Caco-2 (cell line): ENCODE results near the gene KCTD5. TPM values are rescaled to one million over a fixed set of nuclear protein-coding genes. Genes with fewer than 3 reads are reported as not detected.

ENCODE experiments used
- BruUV-seq: library from RNA; stranded (reverse); fragments of 400-500 nt; replicated peaks from 2 replicates; lab custom pipeline; 2021; lab: Mats Ljungman, UMichigan
- CTCF ChIA-PET: fragments of 300-600 bp; sonication (Branson Sonifier 250); formaldehyde crosslinking; loops from one replicate; lab custom pipeline; 2022; ENCODE audit warnings: antibody characterized with exemption; lab: Charles Lee
- POLR2A ChIA-PET: fragments of 300-600 bp; sonication (Branson Sonifier 250); formaldehyde crosslinking; loops from one replicate; lab custom pipeline; 2022; ENCODE audit warnings: antibody characterized with exemption; lab: Charles Lee
- DNase-seq, 2 experiments: peaks; one replicate each; pipeline versions ENCODE4 v3.0.0 to v3.0.0-alpha.2; 2020 to 2022
- H3K27me3 ChIP-seq: replicated peaks from 2 replicates; pipeline ENCODE4 v1.6.0; 2011; ENCODE audit warnings: low read length; ENCODE audit not compliant: control insufficient read depth, insufficient read depth
- H3K36me3 ChIP-seq: 2 replicates; pipeline ENCODE4 v1.5.1; 2011; ENCODE audit warnings: low read length; ENCODE audit not compliant: control insufficient read depth, insufficient read depth
- H3K4me1 ChIP-seq: fragments of 250-450 bp; sonication (Bioruptor Pico); 2 replicates; pipeline ENCODE4 v1.5.1; 2020; ENCODE audit warnings: mild to moderate bottlenecking
- H3K4me3 ChIP-seq: 2 replicates; pipeline ENCODE4 v1.5.1; 2011; ENCODE audit warnings: low read depth, mild to moderate bottlenecking, control low read depth, low read length
- H3K9me3 ChIP-seq: fragments of 250-450 bp; sonication (Bioruptor Pico); 2 replicates; pipeline ENCODE4 v1.5.1; 2020; ENCODE audit warnings: mild to moderate bottlenecking, moderate library complexity
- H3K27ac Mint-ChIP-seq: one replicate; pipeline ENCODE4 v1.8.0; 2022; ENCODE audit warnings: mixed read lengths; ENCODE audit not compliant: unreplicated experiment
- H3K27me3 Mint-ChIP-seq: one replicate; pipeline ENCODE4 v1.8.0; 2022; ENCODE audit warnings: mixed read lengths; ENCODE audit not compliant: insufficient read depth, unreplicated experiment
- H3K36me3 Mint-ChIP-seq: one replicate; pipeline ENCODE4 v1.8.0; 2022; ENCODE audit warnings: mild to moderate bottlenecking, mixed read lengths; ENCODE audit not compliant: insufficient read depth, unreplicated experiment
- H3K4me1 Mint-ChIP-seq: one replicate; pipeline ENCODE4 v1.8.0; 2022; ENCODE audit warnings: low read depth, mixed read lengths; ENCODE audit not compliant: unreplicated experiment
- H3K4me3 Mint-ChIP-seq: one replicate; pipeline ENCODE4 v1.8.0; 2022; ENCODE audit warnings: mild to moderate bottlenecking, moderate library complexity, mixed read lengths; ENCODE audit not compliant: unreplicated experiment
- H3K9me3 Mint-ChIP-seq: one replicate; pipeline ENCODE4 v1.8.0; 2022; ENCODE audit warnings: mixed read lengths; ENCODE audit not compliant: unreplicated experiment
- CTCF ChIP-seq, 2 experiments: fragments of 200-600 bp in 1 of 2; IDR thresholded peaks; 1 replicate in 1 of 2; 2 replicates in 1 of 2; pipeline versions ENCODE4 v1.5.1 to v1.8.0; 2011 to 2022; ENCODE audit warnings: antibody characterized with exemption in 1 of 2, control low read depth in 1 of 2, inconsistent platforms in 1 of 2, low read depth in 1 of 2, low read length in 1 of 2, mild to moderate bottlenecking in 1 of 2, moderate library complexity in 1 of 2; ENCODE audit not compliant: insufficient read depth in 1 of 2, severe bottlenecking in 1 of 2, unreplicated experiment in 1 of 2
- intact Hi-C: fragments of 100-400 bp; cut with micrococcal nuclease; formaldehyde crosslinking; loops from one replicate; pipeline ENCODE4 v1.10.0; 2022; ENCODE audit not compliant: unreplicated experiment
- total RNA-seq: library from RNA; stranded (reverse); gene quantifications from 2 replicates; pipeline ENCODE4 v1.2.3, GENCODE V29; 2022

The KCTD5 gene
- total RNA-seq, 1 experiment from 2014 or later = 30.4 TPM

- H3K27ac Mint-ChIP-seq = no peak overlapping the region
- BruUV-seq = no TSS peak
- POLR2A ChIA-PET = no interaction called here
- Histone ChIP-seq H3K9me3 (no peaks in the 10 kb centered on the region), H3K36me3 (no peaks in the 10 kb centered on the region; the same call in 1 of the 2 replicates), H3K4me3 (no peak overlapping the region), H3K4me1 (peaks cover 2% of the 10 kb centered on the region; the same call in 1 of the 2 replicates), H3K27me3 (no peaks in the 10 kb centered on the region)
- CTCF ChIA-PET = no interaction called here
- peak overlapping the region; percentile 35 for H3K4me3 Mint-ChIP-seq
- H3K36me3 Mint-ChIP-seq = peaks cover 36% of the 10 kb centered on the region
- TF ChIP-seq CTCF (IDR thresholded peaks at IDR 0.05; ENCODE audit: insufficient read depth in 1 of 2, low read depth in 1 of 2, low read length in 1 of 2, severe bottlenecking in 1 of 2, unreplicated experiment in 1 of 2) = no peak
- peaks cover 6% of the 10 kb centered on the region for H3K4me1 Mint-ChIP-seq
- H3K27me3 Mint-ChIP-seq = no peaks in the 10 kb centered on the region
- intact Hi-C loops = no loop called here
- H3K9me3 Mint-ChIP-seq = no peaks in the 10 kb centered on the region
- no peak for DNase-seq
Measured at GRCh38 chr16:2749476-2749875, 67.2 kb downstream of the KCTD5 start.

- Mint-ChIP-seq H3K27me3 (no peaks in the 10 kb centered on the region), H3K36me3 (peaks cover 40% of the 10 kb centered on the region), H3K4me1 (peaks cover 11% of the 10 kb centered on the region), H3K4me3 (peak overlapping the region; percentile 78), H3K9me3 (no peaks in the 10 kb centered on the region), H3K27ac (peak overlapping the region; percentile 67)
- no peak for TF ChIP-seq CTCF (IDR thresholded peaks at IDR 0.05; ENCODE audit: insufficient read depth in 1 of 2, low read depth in 1 of 2, low read length in 1 of 2, severe bottlenecking in 1 of 2, unreplicated experiment in 1 of 2)
- no peak for DNase-seq
- intact Hi-C loops = loop anchor here (5.0 kb wide), 1 partner anchor 107 kb away; the partner anchor contains the start of gene PRSS22
- H3K4me3 ChIP-seq = no peak overlapping the region
- H3K27me3 ChIP-seq = no peaks in the 10 kb centered on the region
- no peaks in the 10 kb centered on the region for H3K9me3 ChIP-seq
- H3K4me1 ChIP-seq = peaks cover 7% of the 10 kb centered on the region; the same call in 1 of the 2 replicates
- POLR2A ChIA-PET = no interaction called here
- no TSS peak for BruUV-seq
- no peaks in the 10 kb centered on the region; the same call in 1 of the 2 replicates for H3K36me3 ChIP-seq
- CTCF ChIA-PET = no interaction called here
Measured at GRCh38 chr16:2749936-2750335, 67.6 kb downstream of the KCTD5 start.

GRCh38 chr16:2751577-2752034 lies 69.3 kb downstream of the KCTD5 start:
- peak; percentile 87 to 88 for DNase-seq
- peak overlapping the region; percentile 75 for H3K4me3 ChIP-seq
- H3K4me3 Mint-ChIP-seq = peak overlapping the region; percentile 78
- H3K4me1 Mint-ChIP-seq = peaks cover 26% of the 10 kb centered on the region
- no peaks in the 10 kb centered on the region; the same call in 1 of the 2 replicates for H3K36me3 ChIP-seq
- H3K9me3 ChIP-seq = no peaks in the 10 kb centered on the region
- H3K4me1 ChIP-seq = peaks cover 8% of the 10 kb centered on the region; the same call in 1 of the 2 replicates
- H3K27me3 Mint-ChIP-seq = no peaks in the 10 kb centered on the region
- peaks cover 57% of the 10 kb centered on the region for H3K36me3 Mint-ChIP-seq
- no peak for TF ChIP-seq CTCF (IDR thresholded peaks at IDR 0.05; ENCODE audit: insufficient read depth in 1 of 2, low read depth in 1 of 2, low read length in 1 of 2, severe bottlenecking in 1 of 2, unreplicated experiment in 1 of 2)
- no peaks in the 10 kb centered on the region for H3K9me3 Mint-ChIP-seq
- H3K27me3 ChIP-seq = no peaks in the 10 kb centered on the region
- BruUV-seq = TSS peak; percentile 86
- peak overlapping the region; percentile 97 for H3K27ac Mint-ChIP-seq
- POLR2A ChIA-PET = interaction anchor here (1.2 to 2.4 kb wide), 6 partner anchors 13 to 69 kb away, joined by 3 to 13 read pairs (median 6); partner anchors contain the start of genes ELOB and KCTD5
- intact Hi-C loops = loop anchor here (1.0 to 5.0 kb wide), 2 partner anchors 30 to 106 kb away; partner anchors contain the start of gene PRSS22
- CTCF ChIA-PET = no interaction called here
